ENCODE measurements around the gene ST6GALNAC6. TPM values are rescaled to one million over a fixed set of nuclear protein-coding genes. Genes with fewer than 3 reads are reported as not detected.
A peak's percentile ranks its signal among the peaks of the same experiment; 100 is the strongest.

Gene ST6GALNAC6
- total RNA-seq, 2 experiments from 2014 or later = 93.1 to 97.5 TPM

DNA sequence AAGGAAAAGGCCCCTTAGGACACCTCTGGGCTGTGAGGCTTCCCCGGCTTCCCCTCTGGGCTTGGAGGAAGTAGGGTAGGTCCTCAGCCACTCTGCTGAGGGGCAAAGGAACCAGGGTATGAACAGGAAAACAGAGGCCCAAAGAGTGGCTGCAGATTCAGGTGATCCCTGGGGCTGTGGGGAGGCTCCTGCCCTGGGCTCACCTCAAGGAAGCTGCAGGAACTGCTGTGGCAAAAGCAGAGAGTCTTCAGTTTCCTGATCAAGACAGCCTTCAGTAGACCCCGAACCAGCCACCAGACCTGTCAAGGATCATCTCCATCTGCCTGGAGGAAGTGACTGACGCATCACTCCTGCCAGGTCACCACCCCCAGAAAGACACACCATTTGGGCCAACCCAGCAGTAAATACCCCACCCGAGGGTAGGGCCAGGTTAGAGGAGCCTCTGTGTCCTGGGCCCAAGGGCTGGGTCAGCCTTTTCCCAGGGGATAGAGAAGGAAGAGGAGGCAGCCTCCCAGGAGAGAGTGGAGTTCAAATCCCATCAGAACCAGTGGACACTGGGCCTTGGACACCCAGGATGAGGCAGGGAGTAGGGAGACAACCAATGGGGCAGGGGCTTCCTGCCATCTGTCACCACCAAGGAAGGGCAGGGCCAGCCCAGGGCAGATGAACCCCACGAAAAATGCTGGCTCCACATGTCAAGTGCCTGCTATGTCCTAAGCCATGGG, 5.8 kb upstream of the ST6GALNAC6 start:
- H3K4me3 ChIP-seq (ENCODE audit: low read length) = peak overlapping the region; percentile 63
- H3K27me3 ChIP-seq (ENCODE audit: control insufficient read depth in 1 of 2, insufficient read depth in 2 of 2, low read length in 2 of 2) = no peaks in the 10 kb centered on the region
- peaks cover 56% of the 10 kb centered on the region for H3K4me1 Mint-ChIP-seq (ENCODE audit: low read depth)
- H3K36me3 ChIP-seq (ENCODE audit: insufficient read depth, low read length) = peaks cover 19% of the 10 kb centered on the region
- H3K4me1 ChIP-seq (ENCODE audit: insufficient read depth, low read length) = peaks cover 60% of the 10 kb centered on the region
- peak; percentile 57 for ATAC-seq (ENCODE audit: poor library complexity)
- intact Hi-C loops (cut with DNase I, micrococcal nuclease) = loop anchor here in 1 of 2 experiments (1.0 to 5.0 kb wide), 3 partner anchors 12 to 168 kb away; partner anchors contain the start of genes CDK9, ST6GALNAC4 and TOR2A
- ChIA-PET POLR2A (interaction anchor here (0.6 to 5.0 kb wide), 17 partner anchors 8 to 170 kb away, joined by 3 to 77 read pairs (median 6); partner anchors contain the start of genes CDK9, FPGS, PIP5KL1 and ST6GALNAC4), CTCF (interaction anchor here (1.0 to 2.0 kb wide), 3 partner anchors 17 to 170 kb away, joined by 4 to 6 read pairs (median 5); partner anchors contain the start of gene TOR2A)
- H3K4me3 Mint-ChIP-seq = peak overlapping the region; percentile 89
- peaks cover 21% of the 10 kb centered on the region for H3K36me3 Mint-ChIP-seq (ENCODE audit: low read depth)
- no peaks in the 10 kb centered on the region for H3K9me3 ChIP-seq (ENCODE audit: control insufficient read depth in 1 of 2, insufficient read depth in 1 of 2, low read length in 2 of 2)
- no peaks in the 10 kb centered on the region for H3K9me3 Mint-ChIP-seq
- H3K27ac ChIP-seq (ENCODE audit: low read depth in 1 of 2, low read length in 2 of 2) = peak overlapping the region; percentile 95 to 98
- H3K27me3 Mint-ChIP-seq = no peaks in the 10 kb centered on the region
- TF ChIP-seq, protein P1, sequence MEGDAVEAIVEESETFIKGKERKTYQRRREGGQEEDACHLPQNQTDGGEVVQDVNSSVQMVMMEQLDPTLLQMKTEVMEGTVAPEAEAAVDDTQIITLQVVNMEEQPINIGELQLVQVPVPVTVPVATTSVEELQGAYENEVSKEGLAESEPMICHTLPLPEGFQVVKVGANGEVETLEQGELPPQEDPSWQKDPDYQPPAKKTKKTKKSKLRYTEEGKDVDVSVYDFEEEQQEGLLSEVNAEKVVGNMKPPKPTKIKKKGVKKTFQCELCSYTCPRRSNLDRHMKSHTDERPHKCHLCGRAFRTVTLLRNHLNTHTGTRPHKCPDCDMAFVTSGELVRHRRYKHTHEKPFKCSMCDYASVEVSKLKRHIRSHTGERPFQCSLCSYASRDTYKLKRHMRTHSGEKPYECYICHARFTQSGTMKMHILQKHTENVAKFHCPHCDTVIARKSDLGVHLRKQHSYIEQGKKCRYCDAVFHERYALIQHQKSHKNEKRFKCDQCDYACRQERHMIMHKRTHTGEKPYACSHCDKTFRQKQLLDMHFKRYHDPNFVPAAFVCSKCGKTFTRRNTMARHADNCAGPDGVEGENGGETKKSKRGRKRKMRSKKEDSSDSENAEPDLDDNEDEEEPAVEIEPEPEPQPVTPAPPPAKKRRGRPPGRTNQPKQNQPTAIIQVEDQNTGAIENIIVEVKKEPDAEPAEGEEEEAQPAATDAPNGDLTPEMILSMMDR (IDR thresholded peaks at IDR 0.05) = no peak
- H3K27ac Mint-ChIP-seq = peak overlapping the region; percentile 98
- DNase-seq = peak in 13 of 14 experiments; percentile 50 to 84 (median 68)

DNA sequence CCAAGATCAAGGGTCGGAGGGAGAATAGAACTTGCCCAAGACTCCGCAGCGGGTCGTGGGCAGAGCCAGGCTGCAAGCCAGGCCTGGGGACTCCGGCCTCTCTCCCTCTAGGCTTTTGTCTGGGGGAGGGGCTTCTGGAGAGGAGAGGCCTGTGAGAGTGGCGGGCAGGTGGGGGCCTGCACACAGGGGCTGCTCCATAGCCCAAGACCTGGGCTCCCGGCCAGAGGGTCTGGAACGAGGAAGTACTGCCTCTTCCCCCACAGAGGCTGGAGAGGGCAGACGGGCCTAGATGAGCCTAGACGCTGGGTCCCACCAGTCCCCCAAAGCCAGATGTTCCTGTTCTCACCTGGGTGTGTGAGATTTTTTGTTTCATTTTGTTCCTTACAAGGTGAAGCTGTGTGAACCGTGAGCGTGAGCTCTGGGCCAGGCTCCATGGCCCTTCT, 5.2 kb upstream of the ST6GALNAC6 start:
- peaks cover 26% of the 10 kb centered on the region for H3K36me3 Mint-ChIP-seq (ENCODE audit: low read depth)
- DNase-seq (peak in 3 of 14 experiments; percentile 37 to 51 (median 40)), ATAC-seq (ENCODE audit: poor library complexity) (no peak)
- Histone ChIP-seq H3K36me3 (ENCODE audit: insufficient read depth, low read length) (peaks cover 14% of the 10 kb centered on the region), H3K9me3 (ENCODE audit: control insufficient read depth in 1 of 2, insufficient read depth in 1 of 2, low read length in 2 of 2) (no peaks in the 10 kb centered on the region), H3K27ac (ENCODE audit: low read depth in 1 of 2, low read length in 2 of 2) (peak overlapping the region; percentile 95 to 98), H3K27me3 (ENCODE audit: control insufficient read depth in 1 of 2, insufficient read depth in 2 of 2, low read length in 2 of 2) (no peaks in the 10 kb centered on the region), H3K4me3 (ENCODE audit: low read length) (peak overlapping the region; percentile 63), H3K4me1 (ENCODE audit: insufficient read depth, low read length) (peaks cover 66% of the 10 kb centered on the region)
- H3K27ac Mint-ChIP-seq = peak overlapping the region; percentile 98
- intact Hi-C loops (cut with DNase I, micrococcal nuclease) = loop anchor here in 1 of 2 experiments (1.0 to 5.0 kb wide), 3 partner anchors 13 to 167 kb away; partner anchors contain the start of genes CDK9, ST6GALNAC4 and TOR2A
- no peaks in the 10 kb centered on the region for H3K27me3 Mint-ChIP-seq
- CTCF ChIA-PET = interaction anchor here (1.0 kb wide), 1 partner anchor 35 kb away, joined by 5 read pairs; no protein-coding TSS in a partner anchor
- no peaks in the 10 kb centered on the region for H3K9me3 Mint-ChIP-seq
- peaks cover 61% of the 10 kb centered on the region for H3K4me1 Mint-ChIP-seq (ENCODE audit: low read depth)
- TF ChIP-seq, protein P1 (IDR thresholded peaks at IDR 0.05) = no peak
- H3K4me3 Mint-ChIP-seq = peak overlapping the region; percentile 89
- POLR2A ChIA-PET = interaction anchor here (0.6 to 5.0 kb wide), 8 partner anchors 12 to 133 kb away, joined by 3 to 77 read pairs (median 3); partner anchors contain the start of gene ST6GALNAC4

DNA sequence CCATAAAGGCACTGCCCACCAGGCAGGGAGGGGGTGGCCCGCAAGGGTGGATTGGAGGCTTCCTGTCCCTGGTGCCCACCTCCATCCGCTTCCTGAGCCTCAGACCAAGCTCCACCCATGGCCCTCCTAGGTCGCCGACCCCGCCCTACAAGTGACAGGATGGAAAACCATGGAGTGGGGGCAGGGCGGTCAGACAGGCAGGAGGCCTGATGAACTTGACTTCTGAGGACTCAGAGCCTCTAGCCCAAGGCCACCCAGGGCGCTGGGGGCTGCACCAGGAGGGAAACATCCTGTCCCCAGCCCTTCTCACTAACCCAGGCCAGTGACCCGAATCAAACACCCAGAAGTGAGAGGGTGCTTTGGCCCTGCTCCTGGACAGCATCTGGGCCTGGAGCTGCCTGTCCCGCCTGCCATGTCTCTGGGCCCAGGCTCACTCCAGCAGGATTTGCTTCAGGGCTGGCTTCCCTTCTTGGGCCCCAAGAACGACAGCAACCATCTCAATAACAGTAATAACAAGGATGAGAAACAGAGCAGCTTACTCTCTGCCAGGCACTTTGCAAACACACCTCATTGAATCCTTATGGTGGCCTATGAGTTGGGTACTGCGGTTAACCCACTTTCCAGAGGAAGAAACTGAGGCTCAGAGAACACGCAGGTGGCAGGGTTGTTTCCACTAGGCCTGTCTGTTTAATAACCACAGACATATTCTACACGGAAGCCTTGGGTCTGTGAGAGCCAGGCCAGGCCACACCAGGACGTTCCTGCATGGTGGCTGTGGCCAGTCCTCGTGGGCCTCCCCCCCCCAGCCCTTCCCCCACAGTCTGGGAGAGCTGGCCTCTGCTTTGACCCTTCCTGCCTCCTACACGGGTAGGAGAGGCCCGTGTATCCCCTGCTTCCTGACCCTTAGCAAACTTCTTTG, 4.4 kb upstream of the ST6GALNAC6 start:
- H3K9me3 ChIP-seq (ENCODE audit: control insufficient read depth in 1 of 2, insufficient read depth in 1 of 2, low read length in 2 of 2) = no peaks in the 10 kb centered on the region
- peaks cover 61% of the 10 kb centered on the region for H3K4me1 Mint-ChIP-seq (ENCODE audit: low read depth)
- no peaks in the 10 kb centered on the region for H3K27me3 Mint-ChIP-seq
- ChIA-PET POLR2A (interaction anchor here (0.6 to 5.0 kb wide), 10 partner anchors 12 to 297 kb away, joined by 3 to 77 read pairs (median 3); partner anchors contain the start of gene ST6GALNAC4), CTCF (interaction anchor here (1.0 kb wide), 1 partner anchor 34 kb away, joined by 5 read pairs; no protein-coding TSS in a partner anchor)
- H3K4me3 Mint-ChIP-seq = peak overlapping the region; percentile 89
- peaks cover 70% of the 10 kb centered on the region for H3K4me1 ChIP-seq (ENCODE audit: insufficient read depth, low read length)
- TF ChIP-seq, protein P1 (IDR thresholded peaks at IDR 0.05) = no peak
- intact Hi-C loops (cut with DNase I, micrococcal nuclease) = no loop called here
- H3K36me3 ChIP-seq (ENCODE audit: insufficient read depth, low read length) = peaks cover 12% of the 10 kb centered on the region
- peaks cover 26% of the 10 kb centered on the region for H3K36me3 Mint-ChIP-seq (ENCODE audit: low read depth)
- peak overlapping the region; percentile 63 for H3K4me3 ChIP-seq (ENCODE audit: low read length)
- DNase-seq (peak in 12 of 14 experiments; percentile 50 to 94 (median 61)), ATAC-seq (ENCODE audit: poor library complexity) (no peak)
- peak overlapping the region; percentile 95 to 98 for H3K27ac ChIP-seq (ENCODE audit: low read depth in 1 of 2, low read length in 2 of 2)
- H3K27ac Mint-ChIP-seq = peak overlapping the region; percentile 98
- H3K9me3 Mint-ChIP-seq = no peaks in the 10 kb centered on the region
- no peaks in the 10 kb centered on the region for H3K27me3 ChIP-seq (ENCODE audit: control insufficient read depth in 1 of 2, insufficient read depth in 2 of 2, low read length in 2 of 2)

Measured in CD4-positive, alpha-beta T cell (primary cell).